Measurements from ENCODE around the gene TBL1X.
"Not testable (repeated sequence)": the region's sequence is repeated elsewhere in the genome, so short reads cannot be mapped to it uniquely, and the experiment has no call there.

The TBL1X gene

GRCh38 chrX:9461087-9461486, 3.8 kb upstream of the TBL1X start:
- DNase-seq, result no peak

DNA sequence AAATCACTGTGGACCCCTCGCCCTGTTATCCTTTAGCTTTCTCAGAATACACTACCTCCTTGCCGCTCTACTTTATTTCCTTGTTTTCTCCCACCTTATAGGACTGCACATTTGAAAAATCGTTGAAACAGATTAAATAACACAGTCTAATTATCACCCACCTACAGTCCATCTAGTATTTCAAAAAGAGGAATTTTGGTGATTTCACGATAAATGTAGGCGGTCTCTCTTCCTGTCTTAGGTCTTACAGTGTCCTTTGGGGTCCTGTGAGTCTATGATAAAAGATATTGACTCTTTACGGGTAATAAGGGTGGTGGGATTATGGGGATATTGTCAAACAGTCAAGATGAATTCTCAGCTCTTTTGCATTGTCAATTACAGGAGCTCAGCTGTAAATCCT, 2.4 kb upstream of the TBL1X start:
- no peak for DNase-seq

GRCh38 chrX:9465380-9466123, 694 bp downstream of the TBL1X start:
- no peak for DNase-seq

DNA sequence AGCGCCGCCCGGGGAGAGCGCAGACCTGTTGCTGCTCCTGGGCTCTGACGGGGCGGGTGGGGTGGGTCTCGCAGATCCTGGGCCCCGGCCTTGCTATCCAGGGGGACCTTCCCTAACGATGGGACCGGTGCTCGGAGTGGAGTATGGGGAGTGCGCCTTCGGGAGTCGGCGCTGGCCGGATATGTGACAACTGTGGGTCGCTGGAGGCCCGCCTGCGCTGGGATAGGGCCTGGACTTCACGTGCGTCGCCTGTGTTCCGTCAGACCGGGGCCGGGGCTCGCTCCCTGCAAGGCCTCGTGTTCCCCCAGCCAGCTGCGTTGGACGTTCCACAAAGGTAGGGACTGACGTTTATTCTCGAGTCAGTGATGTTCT, 1.3 kb downstream of the TBL1X start:
- peak; percentile 53 for DNase-seq

DNA sequence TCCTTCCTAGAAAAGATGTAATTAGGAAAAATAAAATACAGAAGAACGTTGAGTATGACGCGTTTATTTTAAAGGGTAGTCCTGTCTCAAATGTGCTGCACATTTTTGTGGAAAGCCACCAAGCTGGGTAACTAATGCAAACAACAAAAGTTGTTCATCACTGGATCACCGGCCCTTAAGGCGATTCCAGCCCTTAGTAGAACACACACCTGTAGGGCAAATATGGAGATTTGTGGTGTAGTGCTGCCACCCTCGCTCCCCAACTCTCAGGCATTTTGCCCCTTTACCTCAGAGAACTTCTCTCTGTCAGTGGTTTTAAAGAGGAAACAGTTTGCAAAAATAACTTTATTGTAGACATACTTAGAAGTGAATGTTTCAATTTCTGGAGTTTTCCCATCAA, 1.9 kb downstream of the TBL1X start:
- no peak for DNase-seq

- no peak for DNase-seq
Measured at GRCh38 chrX:9467146-9467545, 2.3 kb downstream of the TBL1X start.

GRCh38 chrX:9467751-9468150, 2.9 kb downstream of the TBL1X start:
- no peak for DNase-seq

DNA sequence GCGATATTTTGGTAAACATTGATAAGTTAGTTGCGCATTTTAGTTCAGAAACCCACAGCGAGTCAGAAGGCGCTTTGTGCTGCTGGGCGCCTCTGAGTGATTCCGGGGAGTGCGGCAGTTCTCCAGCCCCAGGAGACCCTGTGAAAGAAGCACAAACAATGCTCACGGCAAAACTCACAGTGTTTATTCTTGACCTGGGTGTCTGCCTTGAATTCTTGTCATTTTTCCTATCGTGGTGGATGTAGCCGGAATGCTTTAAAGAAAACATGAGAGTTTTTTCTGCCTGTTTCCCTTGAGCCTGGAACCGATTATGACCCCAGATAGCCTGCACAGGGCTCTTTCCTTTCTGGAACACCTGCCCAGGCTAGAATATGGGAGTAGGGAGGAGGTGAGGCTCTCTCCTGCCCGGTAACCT, 6.7 kb downstream of the TBL1X start:
- no peak for DNase-seq

- no peak for DNase-seq
Measured at GRCh38 chrX:9473708-9474107, 8.8 kb downstream of the TBL1X start.

DNA sequence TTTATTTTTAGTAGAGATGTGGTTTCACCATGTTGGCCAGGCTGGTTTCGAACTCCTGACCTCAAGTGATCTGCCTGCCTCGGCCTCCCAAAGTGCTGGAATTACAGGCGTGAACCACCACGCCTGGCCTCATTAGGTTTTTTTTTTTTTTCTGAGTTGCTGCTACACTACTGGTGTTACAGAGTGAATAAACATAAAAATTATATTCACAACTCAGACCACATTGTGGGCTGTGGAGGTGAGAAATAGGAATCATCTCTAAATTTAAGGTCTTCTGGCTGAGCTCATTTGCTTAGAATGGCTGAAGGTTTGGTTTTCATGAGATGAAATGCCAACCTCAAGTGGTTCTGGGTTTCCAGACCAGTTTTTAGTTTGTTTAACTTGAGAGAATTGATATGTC, 10.6 kb downstream of the TBL1X start:
- not testable (repeated sequence) for DNase-seq

- DNase-seq, result no peak
Measured at GRCh38 chrX:9475984-9476383, 11.1 kb downstream of the TBL1X start.

- no peak for DNase-seq
Measured at GRCh38 chrX:9476810-9477575, 12.1 kb downstream of the TBL1X start.

- DNase-seq, result peak; percentile 59
Measured at GRCh38 chrX:9482408-9482807, 17.6 kb downstream of the TBL1X start.

DNA sequence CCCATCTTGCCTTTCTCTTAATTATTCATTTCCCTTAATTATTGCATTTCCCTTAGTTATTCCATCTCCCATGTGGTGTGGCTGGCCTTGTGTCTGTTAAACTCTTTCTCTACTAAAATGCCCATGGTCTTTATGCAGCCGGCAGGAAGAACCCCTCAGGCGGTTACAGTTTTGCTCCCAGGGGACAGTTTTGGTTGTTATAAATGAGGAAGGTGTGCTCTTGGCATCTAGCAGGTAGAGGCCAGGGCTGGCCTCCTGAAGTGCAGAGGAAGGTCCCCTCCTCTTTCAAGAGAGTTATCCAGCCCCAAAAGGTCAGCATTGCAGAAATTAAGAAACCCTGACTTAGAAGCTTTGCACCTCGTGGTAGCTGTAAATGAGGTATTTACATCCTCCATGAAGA, 18.0 kb downstream of the TBL1X start:
- peak; percentile 60 for DNase-seq

- no peak for DNase-seq
Measured at GRCh38 chrX:9483376-9483775, 18.5 kb downstream of the TBL1X start.

GRCh38 chrX:9486786-9487387, 22.0 kb downstream of the TBL1X start:
- no peak for DNase-seq

- DNase-seq, result no peak
Measured at GRCh38 chrX:9488586-9488985, 23.7 kb downstream of the TBL1X start.

DNA sequence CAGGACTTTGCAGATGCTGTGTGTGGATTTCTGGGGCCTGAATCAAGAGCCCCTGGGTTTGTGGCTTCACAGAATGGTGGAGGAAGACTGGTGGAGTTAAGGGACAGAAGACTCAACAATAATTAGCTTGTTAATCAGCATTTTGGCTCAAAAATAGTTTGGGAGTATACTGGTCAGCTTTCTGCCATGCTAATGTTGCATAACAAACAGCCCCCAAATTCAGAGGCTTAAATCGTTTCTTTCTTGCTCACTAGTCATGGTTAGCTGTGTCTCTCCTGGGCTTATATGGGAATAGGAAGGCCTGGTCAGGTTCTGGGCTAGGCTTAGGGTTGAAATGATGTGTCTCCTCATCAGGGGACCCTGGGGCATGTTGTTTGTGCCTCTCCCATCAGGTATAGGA, 24.4 kb downstream of the TBL1X start:
- DNase-seq, result no peak

- no peak for DNase-seq
Measured at GRCh38 chrX:9492901-9493300, 28.0 kb downstream of the TBL1X start.

GRCh38 chrX:9493936-9494335, 29.1 kb downstream of the TBL1X start:
- no peak for DNase-seq

DNA sequence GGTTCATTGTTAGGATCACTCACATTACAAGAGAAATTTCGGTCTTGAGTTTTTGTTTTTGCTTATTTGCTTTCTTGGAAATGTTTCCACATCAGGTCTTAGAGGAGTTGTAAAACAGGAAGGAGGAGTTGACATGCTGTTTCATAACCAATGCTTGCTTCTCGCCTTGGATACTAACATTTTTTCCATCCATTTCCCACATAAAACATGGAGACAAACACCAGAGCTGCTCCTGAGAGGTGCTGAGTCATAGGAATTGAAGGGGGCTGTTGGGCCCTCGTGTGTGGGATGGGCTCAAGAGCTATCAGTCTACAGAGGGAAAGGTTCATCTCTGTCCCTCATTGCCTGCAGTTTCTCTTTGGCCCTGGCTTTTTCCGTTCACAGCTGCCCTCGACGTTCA, 29.9 kb downstream of the TBL1X start:
- no peak for DNase-seq

GRCh38 chrX:9495496-9495895, 30.6 kb downstream of the TBL1X start:
- no peak for DNase-seq

DNA sequence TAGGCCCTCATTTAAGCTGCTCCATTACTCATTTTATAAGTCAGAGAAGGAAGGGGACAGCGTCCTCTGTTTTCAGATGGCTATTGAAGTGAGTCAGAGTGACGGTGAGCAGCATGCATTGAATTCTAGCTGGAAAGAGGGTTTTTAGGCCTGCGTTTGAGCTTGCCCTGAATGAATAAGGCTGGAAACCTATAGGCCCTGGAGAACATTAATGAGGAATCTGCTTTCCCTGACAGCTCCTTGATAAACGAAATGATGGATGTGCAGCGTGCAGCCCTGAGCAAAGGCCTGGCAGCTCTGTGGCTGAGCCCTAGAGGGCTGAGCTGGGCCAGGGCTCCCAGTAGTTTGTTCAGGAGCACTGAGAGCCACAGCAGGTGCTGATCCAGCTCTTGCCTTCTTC, 33.4 kb downstream of the TBL1X start:
- DNase-seq, result no peak

DNA sequence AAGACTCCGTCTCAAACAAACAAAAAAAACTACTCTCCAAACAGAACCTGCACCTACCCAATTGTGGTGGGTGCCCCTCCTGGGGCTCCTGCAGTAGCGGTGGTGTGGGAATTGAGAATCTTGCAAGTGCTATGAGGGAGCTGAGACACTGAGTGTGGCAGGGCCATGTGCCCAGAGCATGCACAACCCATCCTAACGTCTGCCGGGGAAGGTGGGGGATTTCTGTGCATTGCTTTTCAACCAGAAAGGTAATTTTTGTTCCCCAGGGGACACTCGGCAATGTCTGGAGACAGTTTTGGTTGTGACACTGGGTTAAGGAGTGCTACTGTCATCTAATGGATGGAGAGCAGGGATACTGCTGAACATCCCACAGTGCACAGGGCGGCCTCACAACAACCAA, 35.7 kb downstream of the TBL1X start:
- no peak for DNase-seq
